Measurements from ENCODE around the gene ACP1. TPM values are rescaled to one million over a fixed set of nuclear protein-coding genes. Genes with fewer than 3 reads are reported as not detected.
"Not testable (repeated sequence)": the region's sequence is repeated elsewhere in the genome, so short reads cannot be mapped to it uniquely, and the experiment has no call there.

Gene ACP1
- total RNA-seq, 2 donors from 2014 or later: 111 to 144 TPM

GRCh38 chr2:310994-311393, 46.2 kb downstream of the ACP1 start:
- no peak for DNase-seq
- H3K9me3 Mint-ChIP-seq: no peaks in the 10 kb centered on the region
- no peaks in the 10 kb centered on the region for H3K27me3 Mint-ChIP-seq (ENCODE audit: insufficient read depth)
- Histone ChIP-seq H3K36me3 (ENCODE audit: control insufficient read depth, insufficient read depth, low read length) (no peaks in the 10 kb centered on the region), H3K27me3 (ENCODE audit: control insufficient read depth, insufficient read depth, low read length, poor library complexity, severe bottlenecking) (no peaks in the 10 kb centered on the region), H3K4me3 (ENCODE audit: low read length) (no peak overlapping the region), H3K27ac (ENCODE audit: low read depth, low read length) (no peak overlapping the region), H3K4me1 (ENCODE audit: control insufficient read depth, insufficient read depth, low read length) (no peaks in the 10 kb centered on the region), H3K9me3 (ENCODE audit: control insufficient read depth, low read length) (no peaks in the 10 kb centered on the region), H3K9ac (ENCODE audit: extremely low read depth, low read length, poor library complexity, severe bottlenecking) (no peak overlapping the region)
- TF ChIP-seq, protein P1, sequence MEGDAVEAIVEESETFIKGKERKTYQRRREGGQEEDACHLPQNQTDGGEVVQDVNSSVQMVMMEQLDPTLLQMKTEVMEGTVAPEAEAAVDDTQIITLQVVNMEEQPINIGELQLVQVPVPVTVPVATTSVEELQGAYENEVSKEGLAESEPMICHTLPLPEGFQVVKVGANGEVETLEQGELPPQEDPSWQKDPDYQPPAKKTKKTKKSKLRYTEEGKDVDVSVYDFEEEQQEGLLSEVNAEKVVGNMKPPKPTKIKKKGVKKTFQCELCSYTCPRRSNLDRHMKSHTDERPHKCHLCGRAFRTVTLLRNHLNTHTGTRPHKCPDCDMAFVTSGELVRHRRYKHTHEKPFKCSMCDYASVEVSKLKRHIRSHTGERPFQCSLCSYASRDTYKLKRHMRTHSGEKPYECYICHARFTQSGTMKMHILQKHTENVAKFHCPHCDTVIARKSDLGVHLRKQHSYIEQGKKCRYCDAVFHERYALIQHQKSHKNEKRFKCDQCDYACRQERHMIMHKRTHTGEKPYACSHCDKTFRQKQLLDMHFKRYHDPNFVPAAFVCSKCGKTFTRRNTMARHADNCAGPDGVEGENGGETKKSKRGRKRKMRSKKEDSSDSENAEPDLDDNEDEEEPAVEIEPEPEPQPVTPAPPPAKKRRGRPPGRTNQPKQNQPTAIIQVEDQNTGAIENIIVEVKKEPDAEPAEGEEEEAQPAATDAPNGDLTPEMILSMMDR (conservative IDR thresholded peaks at IDR 0.05): no peak
- no peak overlapping the region for H3K4me3 Mint-ChIP-seq
- H3K27ac Mint-ChIP-seq: no peak overlapping the region
- 82 to 91% methylated on average over 2 to 5 of the region's 5 CpGs for WGBS, 2 experiments (ENCODE audit: insufficient coverage in 1 of 2, insufficient read length in 1 of 2)
- no peaks in the 10 kb centered on the region for H3K36me3 Mint-ChIP-seq (ENCODE audit: low read depth)
- peaks cover 14% of the 10 kb centered on the region for H3K4me1 Mint-ChIP-seq

- Mint-ChIP-seq H3K4me1 (peaks cover 13% of the 10 kb centered on the region), H3K9me3 (no peaks in the 10 kb centered on the region), H3K4me3 (no peak overlapping the region), H3K36me3 (ENCODE audit: low read depth) (no peaks in the 10 kb centered on the region), H3K27me3 (ENCODE audit: insufficient read depth) (no peaks in the 10 kb centered on the region), H3K27ac (no peak overlapping the region)
- H3K9me3 ChIP-seq (ENCODE audit: control insufficient read depth, low read length): no peaks in the 10 kb centered on the region
- no peak overlapping the region for H3K4me3 ChIP-seq (ENCODE audit: low read length)
- peak; percentile 64 for DNase-seq
- no peak overlapping the region for H3K9ac ChIP-seq (ENCODE audit: extremely low read depth, low read length, poor library complexity, severe bottlenecking)
- TF ChIP-seq, protein P1 (conservative IDR thresholded peaks at IDR 0.05): no peak
- 81 to 90% methylated on average over 8 to 14 of the region's 14 CpGs for WGBS, 2 experiments (ENCODE audit: insufficient coverage in 1 of 2, insufficient read length in 1 of 2)
- H3K4me1 ChIP-seq (ENCODE audit: control insufficient read depth, insufficient read depth, low read length): no peaks in the 10 kb centered on the region
- H3K27me3 ChIP-seq (ENCODE audit: control insufficient read depth, insufficient read depth, low read length, poor library complexity, severe bottlenecking): no peaks in the 10 kb centered on the region
- H3K36me3 ChIP-seq (ENCODE audit: control insufficient read depth, insufficient read depth, low read length): no peaks in the 10 kb centered on the region
- H3K27ac ChIP-seq (ENCODE audit: low read depth, low read length): no peak overlapping the region
Measured at GRCh38 chr2:313991-314390, 49.2 kb downstream of the ACP1 start.

DNA sequence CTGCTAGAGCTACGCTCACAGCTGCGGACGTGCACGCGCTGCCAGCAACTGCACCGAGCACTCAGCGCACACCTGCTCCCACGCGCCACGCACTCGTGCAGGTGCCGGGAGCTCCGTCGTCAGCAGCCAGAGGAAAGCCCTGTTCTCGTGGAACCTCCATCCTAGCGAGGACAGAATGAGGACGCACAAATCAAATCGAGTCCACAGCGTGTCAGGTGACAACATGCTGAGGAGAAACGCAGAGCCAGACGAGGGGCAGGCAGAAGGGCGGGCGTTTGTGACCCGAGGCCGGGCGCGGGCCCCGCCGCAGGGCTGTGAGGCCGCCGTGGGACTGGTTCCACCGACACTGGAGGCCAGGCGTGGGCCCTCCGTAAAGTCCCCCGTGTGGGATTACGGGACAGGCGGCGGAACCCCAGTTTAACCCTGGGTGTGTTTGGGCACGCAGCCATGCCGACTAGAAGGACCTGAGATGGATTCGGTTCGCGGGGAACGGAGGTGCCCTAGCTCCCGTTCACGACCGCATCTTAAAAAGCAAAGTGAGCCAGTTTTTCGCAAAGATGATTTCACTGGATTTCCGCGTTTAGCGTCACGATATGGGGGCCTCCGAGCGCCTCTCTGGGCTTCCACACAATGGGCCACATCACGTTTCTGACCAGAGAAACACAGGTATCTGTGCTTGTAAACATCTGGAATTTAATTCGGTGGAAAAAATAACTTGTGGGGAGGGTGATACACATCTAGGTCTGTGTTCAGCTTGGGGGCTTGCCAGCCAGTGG, 50.0 kb downstream of the ACP1 start:
- H3K4me3 Mint-ChIP-seq: no peak overlapping the region
- no peaks in the 10 kb centered on the region for H3K9me3 Mint-ChIP-seq
- Histone ChIP-seq H3K27ac (ENCODE audit: low read depth, low read length) (no peak overlapping the region), H3K27me3 (ENCODE audit: control insufficient read depth, insufficient read depth, low read length, poor library complexity, severe bottlenecking) (no peaks in the 10 kb centered on the region), H3K36me3 (ENCODE audit: control insufficient read depth, insufficient read depth, low read length) (no peaks in the 10 kb centered on the region), H3K9me3 (ENCODE audit: control insufficient read depth, low read length) (no peaks in the 10 kb centered on the region), H3K9ac (ENCODE audit: extremely low read depth, low read length, poor library complexity, severe bottlenecking) (no peak overlapping the region), H3K4me3 (ENCODE audit: low read length) (no peak overlapping the region), H3K4me1 (ENCODE audit: control insufficient read depth, insufficient read depth, low read length) (no peaks in the 10 kb centered on the region)
- no peak overlapping the region for H3K27ac Mint-ChIP-seq
- peak; percentile 47 for DNase-seq
- 94 to 95% methylated on average over 48 to 56 of the region's 56 CpGs for WGBS, 2 experiments (ENCODE audit: insufficient coverage in 1 of 2, insufficient read length in 1 of 2)
- H3K27me3 Mint-ChIP-seq (ENCODE audit: insufficient read depth): no peaks in the 10 kb centered on the region
- H3K36me3 Mint-ChIP-seq (ENCODE audit: low read depth): no peaks in the 10 kb centered on the region
- TF ChIP-seq, protein P1 (conservative IDR thresholded peaks at IDR 0.05): no peak
- peaks cover 5% of the 10 kb centered on the region for H3K4me1 Mint-ChIP-seq

DNA sequence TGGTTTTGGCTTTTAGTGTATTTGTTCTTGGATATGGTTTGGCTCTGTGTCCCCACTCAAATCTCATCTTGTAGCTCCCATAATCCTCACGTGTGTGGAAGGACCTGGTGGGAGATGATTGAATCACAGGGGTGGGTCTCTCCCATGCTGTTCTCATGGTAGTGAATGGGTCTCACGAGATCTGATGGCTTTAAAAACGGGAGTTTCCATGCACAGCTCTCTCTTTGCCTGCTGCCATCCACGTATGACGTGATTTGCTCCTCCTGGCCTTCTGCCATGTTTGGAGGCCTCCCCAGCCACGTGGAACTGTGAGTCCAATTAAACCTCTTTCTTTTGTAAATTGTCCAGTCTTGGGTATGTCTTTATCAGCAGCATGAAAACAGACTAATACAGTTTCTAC, 51.2 kb downstream of the ACP1 start:
- not testable (repeated sequence) for H3K27me3 Mint-ChIP-seq (ENCODE audit: insufficient read depth)

More for the DNA sequence above, 51.2 kb downstream of the ACP1 start:
- not testable (repeated sequence) for H3K4me3 Mint-ChIP-seq; H3K36me3 ChIP-seq (ENCODE audit: control insufficient read depth, insufficient read depth, low read length); H3K27me3 ChIP-seq (ENCODE audit: control insufficient read depth, insufficient read depth, low read length, poor library complexity, severe bottlenecking); H3K9me3 ChIP-seq (ENCODE audit: control insufficient read depth, low read length); H3K27ac ChIP-seq (ENCODE audit: low read depth, low read length); H3K4me3 ChIP-seq (ENCODE audit: low read length); H3K36me3 Mint-ChIP-seq (ENCODE audit: low read depth); DNase-seq; H3K4me1 Mint-ChIP-seq; H3K9ac ChIP-seq (ENCODE audit: extremely low read depth, low read length, poor library complexity, severe bottlenecking); H3K4me1 ChIP-seq (ENCODE audit: control insufficient read depth, insufficient read depth, low read length); H3K27ac Mint-ChIP-seq; H3K9me3 Mint-ChIP-seq
- 92 to 96% methylated on average over 6 of the region's 6 CpGs for WGBS, 2 experiments (ENCODE audit: insufficient coverage in 1 of 2, insufficient read length in 1 of 2)

Measured in endodermal cell (in vitro differentiated cells).